Small intestine (tissue), 7 donors: ENCODE measurements around the gene PDE10A. TPM values are rescaled to one million over a fixed set of nuclear protein-coding genes. Genes with fewer than 3 reads are reported as not detected.

Experiments used
- DNase-seq, 2 donors: peaks; one replicate each; pipeline versions ENCODE4 v3.0.0 to v3.0.0-alpha.2; 2013
- FAIRE-seq: peaks from 2 replicates; lab custom pipeline; 2012; peaks lifted over from hg19 to GRCh38; lab: Jason Lieb, UNC
- H3K27ac ChIP-seq, 3 donors: one replicate each; pipeline ENCODE4 v1.5.1; 2013; ENCODE audit warnings: low read length in 2 of 3, mild to moderate bottlenecking in 2 of 3, control low read depth in 1 of 3, inconsistent platforms in 1 of 3, low read depth in 1 of 3, moderate library complexity in 1 of 3
- H3K27me3 ChIP-seq, 3 donors: one replicate each; pipeline ENCODE4 v1.6.1; 2013; ENCODE audit warnings: low read length in 3 of 3, inconsistent platforms in 1 of 3; ENCODE audit not compliant: control insufficient read depth in 3 of 3, insufficient read depth in 3 of 3
- H3K36me3 ChIP-seq, 3 donors: one replicate each; pipeline ENCODE4 v1.6.1; 2013; ENCODE audit warnings: low read length in 3 of 3, inconsistent platforms in 1 of 3, low read depth in 1 of 3, mild to moderate bottlenecking in 1 of 3, moderate library complexity in 1 of 3; ENCODE audit not compliant: control insufficient read depth in 3 of 3, insufficient read depth in 2 of 3
- H3K4me1 ChIP-seq, 3 donors: one replicate each; pipeline ENCODE4 v1.6.1; 2013; ENCODE audit warnings: low read length in 2 of 3, inconsistent platforms in 1 of 3, low read depth in 1 of 3, mild to moderate bottlenecking in 1 of 3, moderate library complexity in 1 of 3; ENCODE audit not compliant: control insufficient read depth in 3 of 3, insufficient read depth in 2 of 3
- H3K4me3 ChIP-seq, 3 donors: one replicate each; pipeline ENCODE4 v1.5.1; 2013; ENCODE audit warnings: low read length in 3 of 3, control low read depth in 1 of 3, inconsistent platforms in 1 of 3, low read depth in 1 of 3, mild to moderate bottlenecking in 1 of 3, moderate library complexity in 1 of 3
- H3K9me3 ChIP-seq, 2 donors: one replicate each; pipeline ENCODE4 v1.6.1; 2013; ENCODE audit warnings: low read depth in 1 of 2, low read length in 1 of 2; ENCODE audit not compliant: control insufficient read depth in 2 of 2, insufficient read depth in 1 of 2
- WGBS, 3 donors: extraction: QIAGEN DNeasy Blood & Tissue Kit; methylation state at CpG; one replicate each; pipeline ENCODE4 v1.1.7; 2013; 5-methylcytosine and 5-hydroxymethylcytosine counted together
- polyA plus RNA-seq, 4 donors: library from polyadenylated mRNA; stranded (reverse) in 3 of 4; unstranded in 1 of 4; fragments of 200-250 nt in 3 of 4; fragments of 120-200 nt in 1 of 4; gene quantifications; one replicate each; pipeline versions ENCODE4 v1.2.1 to v1.2.3, GENCODE V29; 2013
- donor health status: healthy with polysubstance abuse.
- donor health status: control.
- donor health status: control.
- donor health status: Bipolar disorder and iron deficiency.
- donor health status: healthy.

The PDE10A gene
- polyA plus RNA-seq, 4 donors = 0.22 to 2.0 (median 0.90) TPM

DNA sequence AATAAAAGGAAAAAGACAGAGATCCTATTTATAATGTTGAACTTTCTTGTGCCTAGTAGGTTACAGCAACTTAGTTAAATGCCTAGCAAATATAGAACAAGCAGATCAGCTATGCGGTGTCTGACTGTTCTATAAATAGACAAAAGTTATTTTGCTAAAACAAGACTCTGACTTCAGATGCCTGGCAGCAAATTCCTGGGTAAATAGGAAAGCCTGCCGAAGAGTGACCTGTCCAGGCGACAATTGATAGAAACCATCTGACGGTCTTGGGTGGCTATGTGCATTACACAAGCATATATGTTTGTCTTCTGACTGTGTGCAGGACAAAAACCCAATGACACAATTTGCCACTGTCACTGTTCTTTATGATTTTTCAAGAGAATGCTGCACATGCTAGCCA lies 38.0 kb upstream of the PDE10A start:
- no peak overlapping the region for H3K27ac ChIP-seq
- no peaks in the 10 kb centered on the region for H3K9me3 ChIP-seq
- H3K36me3 ChIP-seq = no peaks in the 10 kb centered on the region
- FAIRE-seq (no peak), DNase-seq (no peak)
- H3K4me1 ChIP-seq = no peaks in the 10 kb centered on the region
- 57 to 83% (median 80%) methylated on average over 4 of the region's 4 CpGs for WGBS, 3 donors
- H3K4me3 ChIP-seq = no peak overlapping the region
- no peaks in the 10 kb centered on the region for H3K27me3 ChIP-seq

DNA sequence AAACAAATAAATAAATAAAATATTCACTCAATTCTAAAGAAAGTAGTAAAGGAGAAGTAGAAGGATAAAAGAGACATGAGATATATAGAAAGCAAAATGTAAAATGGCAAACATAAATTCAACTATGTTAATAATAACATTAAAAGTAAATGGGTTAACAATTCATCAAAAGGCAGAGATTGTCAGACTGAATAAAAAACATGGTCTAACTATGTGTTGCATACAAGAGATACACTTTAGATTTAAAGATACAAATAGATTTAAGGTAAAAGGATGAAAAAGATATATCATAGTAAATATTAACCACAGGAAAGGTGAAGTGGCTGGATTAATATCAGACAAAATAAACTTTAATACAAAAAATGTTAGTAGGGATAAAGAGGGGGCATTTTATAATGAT lies 35.8 kb upstream of the PDE10A start:
- Histone ChIP-seq H3K27me3 (peaks cover 0 to 2% (median 0%) of the 10 kb centered on the region in 3 donors), H3K4me1 (no peaks in the 10 kb centered on the region), H3K36me3 (no peaks in the 10 kb centered on the region), H3K9me3 (no peaks in the 10 kb centered on the region), H3K4me3 (no peak overlapping the region), H3K27ac (no peak overlapping the region)
- DNase-seq (no peak), FAIRE-seq (no peak)

DNA sequence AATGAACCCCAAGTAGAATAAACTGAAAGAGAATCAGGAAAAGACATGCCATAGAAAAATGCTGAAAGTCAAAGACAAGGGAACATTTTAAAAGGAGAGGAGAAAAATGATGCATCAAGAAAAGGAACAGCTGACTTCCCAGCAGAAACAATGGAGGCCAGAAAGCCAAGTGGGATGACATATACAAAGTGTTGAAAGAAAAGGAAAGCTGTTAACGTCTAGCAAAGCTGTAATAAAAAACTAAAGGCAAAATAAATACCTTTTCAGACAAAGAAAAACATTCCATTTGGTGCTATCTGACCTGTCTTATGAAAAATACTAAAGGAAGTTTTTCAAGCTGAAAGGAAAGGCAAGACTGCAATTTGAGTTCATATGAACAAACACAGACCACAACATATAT lies 34.1 kb upstream of the PDE10A start:
- Histone ChIP-seq H3K4me3 (no peak overlapping the region), H3K36me3 (no peaks in the 10 kb centered on the region), H3K4me1 (no peaks in the 10 kb centered on the region), H3K9me3 (no peaks in the 10 kb centered on the region), H3K27ac (no peak overlapping the region), H3K27me3 (peaks cover 0 to 2% (median 0%) of the 10 kb centered on the region in 3 donors)
- 24 to 42% (median 41%) methylated on average over 1 of the region's 1 CpG for WGBS, 3 donors
- FAIRE-seq = no peak
- DNase-seq = no peak

DNA sequence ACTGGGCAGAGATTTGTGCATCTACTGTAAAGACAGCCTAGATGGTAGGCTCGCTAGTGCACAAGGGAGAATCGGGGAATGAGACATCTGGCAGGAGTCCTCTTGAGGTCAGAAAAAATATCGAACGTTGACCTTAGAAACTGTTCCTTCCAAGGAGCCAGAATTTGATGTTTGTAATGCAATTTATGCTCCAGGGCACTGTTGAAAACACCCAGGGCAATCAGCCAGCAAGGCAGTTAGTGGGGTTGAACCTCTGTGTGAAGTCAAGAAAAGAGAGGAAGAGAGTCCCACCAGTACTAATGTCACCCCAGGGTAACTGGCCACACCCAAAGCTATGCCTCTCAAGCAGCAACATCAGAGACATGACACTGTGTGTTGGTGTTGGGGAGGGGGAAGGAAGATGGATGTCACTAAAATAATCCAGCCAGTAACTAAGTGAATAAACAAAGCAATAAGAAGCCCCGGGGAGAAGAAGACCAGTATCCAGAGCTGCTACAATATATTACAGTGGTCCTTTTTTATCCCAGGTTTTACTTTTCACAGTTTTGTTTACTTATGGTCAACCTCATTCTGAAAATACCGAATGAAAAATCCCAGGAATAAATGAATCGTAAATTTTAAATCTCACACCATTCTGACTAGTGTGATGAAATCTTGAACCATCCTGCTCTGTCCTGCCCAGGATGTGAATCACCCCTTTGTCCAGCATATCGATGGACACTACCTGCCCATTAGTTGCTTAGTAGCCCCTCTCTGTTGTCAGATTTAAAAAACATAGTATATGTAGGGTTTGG lies 32.9 kb upstream of the PDE10A start:
- WGBS, 3 donors = 63 to 68% (median 67%) methylated on average over 8 of the region's 8 CpGs
- no peak for FAIRE-seq
- no peak for DNase-seq

DNA sequence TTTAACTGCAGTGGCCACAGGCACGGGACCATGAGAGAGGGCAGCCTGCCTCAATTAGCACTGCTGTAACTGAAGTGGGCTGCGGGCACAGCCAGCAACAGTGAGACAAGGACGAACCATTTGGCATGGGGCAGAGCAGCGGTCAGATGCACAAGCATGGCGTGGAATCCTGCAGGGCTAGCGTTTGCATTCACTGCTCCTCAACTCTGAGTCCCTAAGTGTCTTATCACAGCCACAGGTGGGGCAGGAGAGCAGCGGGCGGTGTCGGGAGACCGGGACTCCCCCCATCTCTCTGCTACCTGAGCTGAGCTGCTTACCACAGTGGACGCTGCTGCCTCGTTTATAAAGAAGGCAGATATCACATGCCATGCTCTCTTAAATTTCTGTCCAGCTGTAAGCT lies 31.3 kb upstream of the PDE10A start:
- no peak overlapping the region for H3K4me3 ChIP-seq
- 31 to 60% (median 47%) methylated on average over 12 of the region's 12 CpGs for WGBS, 3 donors
- H3K9me3 ChIP-seq = peaks cover 0 to 2% of the 10 kb centered on the region in 2 donors
- H3K27ac ChIP-seq = no peak overlapping the region
- H3K4me1 ChIP-seq = no peaks in the 10 kb centered on the region
- peaks cover 0 to 2% (median 0%) of the 10 kb centered on the region in 3 donors for H3K27me3 ChIP-seq
- FAIRE-seq (no peak), DNase-seq (no peak)
- no peaks in the 10 kb centered on the region for H3K36me3 ChIP-seq

More for the DNA sequence above, 32.9 kb upstream of the PDE10A start:
- no peaks in the 10 kb centered on the region for H3K4me1 ChIP-seq
- H3K4me3 ChIP-seq = no peak overlapping the region
- no peaks in the 10 kb centered on the region for H3K9me3 ChIP-seq
- no peak overlapping the region for H3K27ac ChIP-seq
- H3K27me3 ChIP-seq = peaks cover 0 to 2% (median 0%) of the 10 kb centered on the region in 3 donors
- no peaks in the 10 kb centered on the region for H3K36me3 ChIP-seq

DNA sequence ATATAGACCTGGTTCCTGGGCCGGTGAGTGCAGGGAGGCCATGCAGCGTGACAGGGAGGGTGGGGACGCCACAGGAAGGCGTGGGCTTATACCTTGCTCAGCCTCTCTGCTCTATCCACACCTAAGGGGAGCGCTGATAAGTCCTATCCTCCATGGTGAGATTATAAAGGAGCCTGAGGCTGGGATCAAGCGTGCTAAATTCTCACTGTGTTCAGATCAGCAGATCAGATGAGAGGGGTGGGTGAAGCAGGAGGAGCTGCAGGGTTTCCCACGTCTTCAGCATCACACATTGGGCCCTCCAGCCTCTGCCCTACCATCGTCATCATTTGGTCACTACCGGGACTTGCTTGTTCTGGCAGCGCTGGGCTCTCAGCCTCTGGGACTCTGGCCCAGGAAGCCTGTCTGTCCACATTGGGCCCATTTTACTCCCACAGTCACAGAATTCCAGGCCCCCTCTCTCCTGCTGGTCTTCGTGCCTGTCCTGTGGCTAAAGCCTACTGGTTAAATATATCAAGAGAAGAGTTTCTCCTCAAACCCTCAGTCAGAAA lies 29.1 kb upstream of the PDE10A start:
- 76 to 86% (median 84%) methylated on average over 11 of the region's 11 CpGs for WGBS, 3 donors
- no peak for DNase-seq
- FAIRE-seq = no peak
- peaks cover 0 to 2% of the 10 kb centered on the region in 2 donors for H3K9me3 ChIP-seq
- peaks cover 0 to 2% (median 0%) of the 10 kb centered on the region in 3 donors for H3K27me3 ChIP-seq
- no peak overlapping the region for H3K4me3 ChIP-seq
- H3K36me3 ChIP-seq = no peaks in the 10 kb centered on the region
- H3K4me1 ChIP-seq = no peaks in the 10 kb centered on the region
- no peak overlapping the region for H3K27ac ChIP-seq

DNA sequence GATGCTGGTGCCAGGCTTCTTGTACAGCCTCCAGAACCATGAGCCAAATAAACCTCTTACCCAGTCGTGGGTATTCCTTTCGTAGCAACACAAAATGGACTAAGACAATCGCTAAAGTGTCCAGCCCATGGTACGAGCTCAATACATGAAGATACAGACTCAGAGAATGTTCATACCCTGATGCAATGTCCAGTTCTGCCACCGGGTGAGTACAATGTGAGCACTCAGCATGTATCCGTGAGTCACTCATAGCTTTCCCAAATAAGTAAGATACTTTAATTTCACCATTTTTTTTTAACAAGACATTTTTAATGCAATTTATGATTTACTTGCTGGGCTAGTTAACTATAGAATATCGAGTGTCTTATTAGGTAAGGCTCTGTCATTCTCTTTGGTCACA lies 26.7 kb upstream of the PDE10A start:
- no peaks in the 10 kb centered on the region for H3K27me3 ChIP-seq
- H3K4me1 ChIP-seq = no peaks in the 10 kb centered on the region
- no peak for FAIRE-seq
- H3K36me3 ChIP-seq = no peaks in the 10 kb centered on the region
- no peak overlapping the region for H3K4me3 ChIP-seq
- no peak overlapping the region for H3K27ac ChIP-seq
- DNase-seq = no peak
- peaks cover 0 to 2% of the 10 kb centered on the region in 2 donors for H3K9me3 ChIP-seq
- 81 to 88% (median 88%) methylated on average over 7 of the region's 7 CpGs for WGBS, 3 donors

DNA sequence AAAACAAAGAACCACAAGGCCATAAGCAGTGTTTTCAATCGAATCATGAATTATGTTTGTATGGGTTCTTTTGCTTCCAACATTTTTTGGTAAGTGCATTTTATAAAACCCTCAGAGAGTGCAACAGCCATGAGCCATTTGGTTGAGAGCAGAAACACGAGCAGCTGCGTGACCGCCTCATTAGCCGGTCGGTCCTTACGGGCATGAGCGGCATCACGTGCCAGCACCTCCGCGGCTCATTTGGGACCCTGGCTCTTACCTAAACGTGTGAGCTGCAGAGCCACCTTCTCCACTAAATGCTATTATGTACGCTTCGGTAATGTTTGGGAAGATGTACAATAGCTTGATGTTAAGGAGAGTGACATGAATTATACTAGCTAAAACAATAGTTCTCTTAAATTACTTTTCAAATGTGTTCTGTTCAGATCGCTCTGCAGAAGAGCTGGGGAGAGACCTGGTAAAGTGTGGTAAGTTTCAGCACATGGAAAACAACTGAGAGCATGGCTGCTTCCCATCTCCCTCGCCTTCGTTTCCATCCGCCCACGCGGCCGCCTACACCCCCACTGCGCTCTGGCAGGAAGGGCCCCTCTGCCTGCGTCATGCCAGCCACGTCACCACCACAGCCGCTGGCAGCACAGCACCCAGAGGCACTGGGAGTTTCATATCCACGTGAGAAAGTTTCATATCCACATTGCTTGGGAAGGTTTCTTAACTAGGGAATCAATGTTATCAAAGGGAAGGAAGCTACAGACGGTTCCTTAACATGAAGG lies 23.7 kb upstream of the PDE10A start:
- FAIRE-seq = no peak
- Histone ChIP-seq H3K36me3 (no peaks in the 10 kb centered on the region), H3K9me3 (peaks cover 0 to 2% of the 10 kb centered on the region in 2 donors), H3K27me3 (no peaks in the 10 kb centered on the region), H3K4me3 (no peak overlapping the region), H3K27ac (no peak overlapping the region), H3K4me1 (no peaks in the 10 kb centered on the region)
- no peak for DNase-seq
- WGBS, 3 donors = 86 to 92% (median 91%) methylated on average over 27 of the region's 27 CpGs
